ENCODE measurements around the gene BANF1.
A peak's percentile ranks its signal among the peaks of the same experiment; 100 is the strongest.
"Not testable (repeated sequence)": the region's sequence is repeated elsewhere in the genome, so short reads cannot be mapped to it uniquely, and the experiment has no call there.

The BANF1 gene

DNA sequence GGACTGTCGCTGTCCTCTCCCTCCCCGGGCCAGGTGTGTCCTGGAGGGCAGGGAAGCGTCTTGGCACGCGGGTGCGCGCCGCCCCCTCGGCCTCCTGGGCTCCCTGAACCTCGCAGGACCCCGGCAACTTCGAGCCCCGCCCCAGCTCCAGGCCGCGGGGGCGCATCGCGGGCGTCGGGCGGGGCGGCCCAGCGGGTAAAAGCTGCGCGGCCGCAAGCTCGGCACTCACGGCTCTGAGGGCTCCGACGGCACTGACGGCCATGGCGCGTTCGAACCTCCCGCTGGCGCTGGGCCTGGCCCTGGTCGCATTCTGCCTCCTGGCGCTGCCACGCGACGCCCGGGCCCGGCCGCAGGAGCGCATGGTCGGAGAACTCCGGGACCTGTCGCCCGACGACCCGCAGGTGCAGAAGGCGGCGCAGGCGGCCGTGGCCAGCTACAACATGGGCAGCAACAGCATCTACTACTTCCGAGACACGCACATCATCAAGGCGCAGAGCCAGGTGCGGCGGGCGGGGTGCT, 9.5 kb downstream of the BANF1 start, which contains the start of gene CST6:
Gene CST6, plus strand, starts transcription at position 224 of the 519 bp plus-strand sequence. Its CDS starts 37 bp downstream, at position 261.
- no peak for DNase-seq

DNA sequence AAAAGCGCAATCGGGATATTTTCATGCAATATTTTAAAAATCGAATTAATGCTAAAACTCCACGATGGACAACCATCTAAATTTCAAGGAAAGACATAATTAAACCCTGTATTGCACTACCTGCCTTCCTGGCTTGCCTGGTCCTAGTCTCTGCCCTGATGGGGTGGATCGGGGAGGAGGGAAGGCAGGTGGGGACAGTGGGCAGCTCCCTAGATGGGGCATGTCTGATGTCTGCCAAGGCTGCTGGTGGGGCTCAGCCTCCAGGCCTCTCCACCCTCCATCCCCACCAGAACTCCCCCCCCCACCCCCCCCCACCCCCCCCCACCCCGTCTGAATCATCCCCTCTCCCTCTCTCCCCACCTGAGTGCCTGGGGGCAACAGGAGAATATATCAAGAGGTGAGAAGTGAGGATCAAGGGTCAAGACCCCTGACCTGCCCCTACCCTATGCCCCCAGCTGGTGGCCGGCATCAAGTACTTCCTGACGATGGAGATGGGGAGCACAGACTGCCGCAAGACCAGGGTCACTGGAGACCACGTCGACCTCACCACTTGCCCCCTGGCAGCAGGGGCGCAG, 10.2 kb downstream of the BANF1 start:
- DNase-seq, result no peak

DNA sequence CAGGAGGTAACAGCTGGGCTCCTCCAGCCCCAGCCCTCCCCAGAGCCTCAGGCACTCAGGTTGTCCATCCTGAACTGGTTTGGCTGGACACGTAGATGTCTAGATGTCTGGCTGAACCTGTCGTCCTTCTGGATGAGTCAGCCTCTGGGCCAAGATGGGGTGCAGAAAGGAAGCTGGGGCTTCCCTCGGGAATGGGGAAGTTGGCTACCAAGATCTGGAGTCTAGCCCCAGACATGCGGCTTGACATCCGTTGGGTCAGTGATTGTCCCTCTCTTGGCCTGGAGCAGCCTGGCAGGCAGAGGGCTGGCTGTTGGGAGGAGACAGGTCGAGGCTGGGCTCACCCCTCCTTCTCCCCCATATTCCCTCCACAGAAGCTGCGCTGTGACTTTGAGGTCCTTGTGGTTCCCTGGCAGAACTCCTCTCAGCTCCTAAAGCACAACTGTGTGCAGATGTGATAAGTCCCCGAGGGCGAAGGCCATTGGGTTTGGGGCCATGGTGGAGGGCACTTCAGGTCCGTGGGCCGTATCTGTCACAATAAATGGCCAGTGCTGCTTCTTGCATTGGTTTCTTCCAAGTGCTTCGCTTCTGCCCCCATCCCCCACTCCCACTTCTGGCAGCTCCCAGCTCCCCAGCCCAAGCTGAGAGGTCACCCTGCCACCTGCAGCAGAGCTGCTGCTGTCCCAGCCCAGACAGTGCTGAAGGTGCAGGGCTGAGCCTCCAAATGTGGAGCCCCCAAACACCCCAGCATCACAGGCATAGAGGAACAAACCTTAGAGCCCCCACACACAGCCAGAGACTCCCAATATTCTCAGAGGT, 10.9 kb downstream of the BANF1 start:
- no peak for DNase-seq

DNA sequence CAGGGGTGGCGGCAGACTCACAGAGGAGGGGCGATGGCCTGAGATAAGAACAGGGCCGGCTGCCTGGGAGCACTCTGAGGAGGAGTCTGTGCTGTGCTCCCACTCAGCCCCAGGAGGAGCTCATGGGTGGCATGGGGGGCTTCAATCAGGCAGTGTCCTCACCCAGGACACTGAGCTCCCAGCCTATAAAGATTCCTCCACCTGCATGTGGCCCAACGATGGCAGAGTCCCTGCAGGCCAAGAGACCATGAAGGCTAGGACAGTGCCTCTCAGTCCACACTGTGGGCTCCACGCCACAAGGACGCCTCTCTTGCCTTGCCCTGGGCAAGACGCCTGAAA, 11.4 kb downstream of the BANF1 start:
- no peak for DNase-seq

DNA sequence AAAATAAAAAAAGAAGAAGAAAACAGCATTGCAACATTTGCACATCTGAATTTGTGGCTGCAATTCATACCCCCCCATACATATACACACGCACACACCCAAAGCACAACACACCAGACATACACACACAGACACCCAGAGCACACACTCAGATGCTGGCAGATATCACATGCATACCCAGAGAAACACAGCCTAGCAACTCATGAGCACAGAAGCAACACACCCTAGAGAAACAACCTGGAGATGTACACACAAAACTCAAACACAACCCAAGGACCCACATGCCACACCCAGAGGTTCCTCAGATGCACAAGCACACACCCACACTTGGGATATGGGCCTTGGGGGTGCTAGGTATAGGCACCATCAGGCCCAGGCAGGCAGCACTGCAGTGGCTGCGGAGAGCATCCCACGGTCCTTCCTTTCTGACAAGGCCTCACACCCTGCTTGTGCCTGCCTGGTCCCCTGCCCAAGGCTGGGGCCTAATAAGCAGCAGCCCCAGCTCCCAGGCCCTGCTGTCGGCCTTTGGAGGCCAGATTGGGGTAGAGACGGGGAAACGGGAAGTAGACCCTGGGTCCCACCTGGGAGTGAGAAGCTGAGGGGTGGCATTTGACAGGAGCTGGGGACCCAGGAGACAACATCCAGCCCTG, 12.6 kb downstream of the BANF1 start:
- no peak for DNase-seq

GRCh38 chr11:66015454-66015881, 13.2 kb downstream of the BANF1 start:
- DNase-seq, result no peak

GRCh38 chr11:66015936-66016792, 13.9 kb downstream of the BANF1 start:
- DNase-seq, result peak; percentile 46

DNA sequence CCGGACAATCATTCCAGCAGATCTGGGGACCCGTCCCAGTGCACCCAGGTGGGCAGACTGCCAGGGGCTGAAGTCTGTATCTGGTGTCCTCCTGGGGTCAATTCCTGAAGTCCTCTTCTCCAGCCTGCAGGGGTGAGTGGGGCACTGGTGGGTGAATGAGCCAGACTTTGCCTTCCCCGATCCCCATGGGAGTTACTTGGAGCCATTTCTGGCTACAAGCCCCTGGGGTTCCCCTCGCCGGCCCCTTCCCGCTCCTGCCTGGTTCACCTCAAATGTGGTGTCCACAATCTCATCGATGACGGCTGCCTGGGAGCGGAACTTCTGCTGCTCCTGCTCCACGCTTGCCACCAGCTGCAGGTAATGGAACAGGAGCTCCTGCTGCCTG, 14.5 kb downstream of the BANF1 start:
- no peak for DNase-seq

- no peak for DNase-seq
Observed at GRCh38 chr11:66017321-66017720, 15.0 kb downstream of the BANF1 start.

- DNase-seq, result no peak
Observed at GRCh38 chr11:66020212-66020611, 17.9 kb downstream of the BANF1 start.

- DNase-seq, result no peak
Observed at GRCh38 chr11:66020618-66021357, 18.5 kb downstream of the BANF1 start.

- DNase-seq, result peak; percentile 44
Observed at GRCh38 chr11:66022401-66023185, 20.3 kb downstream of the BANF1 start.

- DNase-seq, result not testable (repeated sequence)
Observed at GRCh38 chr11:66023186-66023440, 20.8 kb downstream of the BANF1 start.

DNA sequence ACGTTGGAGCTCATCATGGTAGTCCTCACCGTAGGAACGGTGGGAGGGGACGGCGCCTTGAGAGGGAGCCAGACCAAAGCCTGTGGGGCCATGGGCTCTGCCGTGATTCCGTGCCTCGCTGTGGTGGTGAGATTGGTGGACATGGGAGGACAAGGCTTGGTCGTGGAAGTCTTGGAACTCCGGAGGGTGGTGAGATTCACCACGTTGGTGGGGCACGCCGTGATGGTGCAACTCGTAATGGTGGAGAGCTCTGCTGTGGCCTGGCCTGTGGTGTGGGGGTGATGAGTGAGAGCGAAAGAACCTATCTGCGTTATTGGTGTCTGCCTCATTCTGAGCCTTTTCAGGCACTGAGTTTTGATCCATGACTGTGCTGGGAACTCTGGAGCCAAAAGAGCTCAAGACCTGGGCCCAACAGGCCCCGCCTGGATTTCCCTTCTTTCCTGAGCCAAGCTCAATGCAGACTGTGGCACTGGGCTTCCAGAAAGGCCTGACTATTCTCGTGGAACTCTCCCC, 23.8 kb downstream of the BANF1 start, which contains the start of gene CATSPER1:
Gene CATSPER1, minus strand, starts transcription at position 463 of the 513 bp plus-strand sequence. Its CDS starts 100 bp downstream, at position 363.
- DNase-seq, result no peak

- no peak for DNase-seq
Observed at GRCh38 chr11:66032957-66033735, 30.8 kb downstream of the BANF1 start.

DNA sequence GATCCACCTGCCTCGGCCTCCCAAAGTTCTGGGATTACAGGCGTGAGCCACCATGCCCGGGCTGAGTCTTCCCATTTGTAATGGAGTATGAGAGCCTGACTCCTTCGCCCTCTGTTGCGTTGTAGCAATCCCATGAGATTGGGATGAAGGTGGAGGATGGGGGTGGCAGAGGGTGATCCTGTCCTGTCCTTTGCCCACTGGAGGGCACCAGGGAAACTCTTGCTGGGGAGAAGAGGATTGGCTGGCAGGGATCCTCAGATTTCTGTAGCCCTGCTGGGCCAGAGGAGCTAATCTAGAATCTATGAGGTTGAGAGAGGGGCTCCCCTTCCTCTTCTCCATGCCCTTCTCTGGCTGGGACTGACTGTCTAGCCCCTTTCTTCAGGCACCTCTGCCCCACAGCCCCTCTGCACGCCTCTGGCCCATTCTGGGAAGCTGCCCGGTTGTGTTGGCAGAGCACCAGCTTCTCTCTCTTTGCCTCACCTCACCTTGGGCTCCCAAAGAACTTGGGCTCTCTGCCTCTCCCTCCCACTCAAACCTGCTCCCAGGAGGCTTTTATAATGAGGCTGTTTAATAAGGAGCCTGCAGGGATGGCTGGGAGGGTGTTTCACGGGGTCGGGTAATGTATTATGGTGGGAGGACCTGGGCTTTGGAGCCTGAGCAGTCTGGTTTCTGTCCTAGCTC, 33.5 kb downstream of the BANF1 start:
- DNase-seq, result no peak

DNA sequence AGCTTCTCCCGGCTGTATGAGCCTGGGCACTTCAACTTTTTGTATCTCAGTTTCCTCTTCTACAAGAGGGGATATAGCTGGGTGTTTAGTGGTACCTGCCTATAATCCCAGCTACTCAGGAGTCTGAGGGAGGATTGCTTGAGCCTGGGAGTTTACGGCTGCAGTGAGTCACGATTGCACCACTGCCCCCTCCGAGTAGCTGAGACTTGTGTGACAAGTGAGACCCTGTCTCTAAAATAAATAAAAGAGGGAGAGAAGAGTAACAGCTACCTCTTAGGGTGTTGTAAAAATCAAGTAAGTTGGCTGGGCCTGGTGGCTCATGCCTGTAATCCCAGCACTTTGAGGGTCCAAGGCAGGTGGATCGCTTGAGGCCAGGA, 34.0 kb downstream of the BANF1 start:
- DNase-seq, result no peak

- DNase-seq, result no peak
Observed at GRCh38 chr11:66037327-66037726, 35.0 kb downstream of the BANF1 start.

- DNase-seq, result no peak
Observed at GRCh38 chr11:66039765-66040164, 37.5 kb downstream of the BANF1 start.
